ENCODE results near the gene ERC2.

The ERC2 gene

DNA sequence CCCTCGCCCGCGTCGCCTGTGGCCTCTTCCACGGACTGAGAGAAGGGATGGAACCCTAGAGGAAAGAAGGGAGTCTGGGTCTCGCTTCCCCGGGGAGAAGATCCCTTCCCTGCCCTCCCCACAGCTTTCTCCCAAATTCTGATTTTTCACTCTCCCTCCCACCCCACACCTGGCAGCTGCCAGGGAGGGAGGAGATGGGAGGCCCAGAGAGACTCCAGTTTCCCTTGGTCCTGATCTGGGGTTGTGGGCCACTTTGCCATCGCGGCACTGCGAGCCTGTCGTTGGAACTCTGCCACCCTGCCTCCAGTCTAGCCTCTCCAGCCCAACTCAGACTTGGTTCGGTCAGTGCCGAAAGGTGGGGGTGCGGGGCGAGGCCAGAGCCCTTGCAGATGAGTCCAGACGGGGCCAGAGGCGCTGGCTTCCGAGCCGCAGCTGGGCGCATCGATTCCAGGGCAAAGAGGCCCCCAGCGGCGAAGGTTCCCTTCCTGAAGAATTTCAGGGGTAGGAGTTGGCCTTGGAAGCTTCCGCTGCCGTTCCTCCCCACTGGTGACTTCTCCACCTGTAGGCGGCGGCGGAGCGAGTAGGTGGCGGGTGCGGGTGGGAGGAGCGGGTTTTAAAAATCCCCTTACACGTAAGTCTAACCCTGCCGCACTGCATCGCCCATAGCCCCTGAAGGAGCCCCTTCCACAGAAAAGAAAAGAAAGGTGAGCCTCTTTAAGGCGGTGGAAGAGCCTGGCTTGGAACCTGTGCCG is 986.3 kb downstream of the ERC2 start:
- Mint-ChIP-seq H3K36me3 (ENCODE audit: low read depth) (no peaks in the 10 kb centered on the region), H3K4me3 (no peak overlapping the region), H3K27ac (no peak overlapping the region), H3K9me3 (no peaks in the 10 kb centered on the region), H3K4me1 (peaks cover 12% of the 10 kb centered on the region), H3K27me3 (peaks cover 69% of the 10 kb centered on the region)
- DNase-seq (no peak), ATAC-seq (no peak)

DNA sequence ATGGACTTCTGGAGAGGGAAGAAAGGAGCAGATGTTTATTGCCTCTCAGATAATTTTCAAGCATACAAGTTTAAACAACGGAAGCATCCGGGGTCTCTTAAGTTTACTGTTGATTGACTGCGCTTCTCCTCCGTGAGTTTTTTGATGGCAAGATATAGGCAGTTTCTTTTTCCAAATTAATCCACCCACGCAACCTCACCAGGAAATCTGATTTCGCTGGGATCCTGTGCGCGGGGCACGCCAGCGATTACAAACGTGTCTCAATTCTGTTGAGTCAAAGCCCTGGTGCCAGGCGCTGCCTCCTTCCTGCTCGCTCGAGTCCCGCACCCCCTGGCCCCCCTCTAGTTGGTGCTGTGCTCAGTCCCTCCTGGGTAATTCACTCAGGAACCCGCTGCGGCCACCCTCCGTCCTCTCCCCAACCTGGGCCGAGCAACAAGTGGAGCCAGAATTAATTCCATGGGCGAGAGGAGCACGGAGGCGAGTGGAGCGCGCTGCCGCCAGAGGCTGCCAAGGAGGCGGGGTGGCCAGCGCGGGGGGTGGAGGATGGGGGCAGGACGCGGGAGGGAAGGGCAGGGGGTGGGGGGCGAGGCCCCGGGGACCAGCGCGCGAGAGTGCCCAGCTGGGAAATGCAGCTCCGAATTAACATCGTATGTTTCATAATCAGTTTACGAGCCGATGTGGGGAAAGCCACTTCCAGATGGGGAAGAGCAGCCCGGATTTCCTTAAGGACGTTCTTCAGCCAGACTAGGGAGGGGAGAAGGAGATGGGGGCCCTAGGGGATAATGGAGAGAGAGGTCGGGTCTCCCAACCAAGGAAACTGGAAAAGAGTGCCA is 987.1 kb downstream of the ERC2 start:
- H3K27me3 Mint-ChIP-seq: peaks cover 63% of the 10 kb centered on the region

DNA sequence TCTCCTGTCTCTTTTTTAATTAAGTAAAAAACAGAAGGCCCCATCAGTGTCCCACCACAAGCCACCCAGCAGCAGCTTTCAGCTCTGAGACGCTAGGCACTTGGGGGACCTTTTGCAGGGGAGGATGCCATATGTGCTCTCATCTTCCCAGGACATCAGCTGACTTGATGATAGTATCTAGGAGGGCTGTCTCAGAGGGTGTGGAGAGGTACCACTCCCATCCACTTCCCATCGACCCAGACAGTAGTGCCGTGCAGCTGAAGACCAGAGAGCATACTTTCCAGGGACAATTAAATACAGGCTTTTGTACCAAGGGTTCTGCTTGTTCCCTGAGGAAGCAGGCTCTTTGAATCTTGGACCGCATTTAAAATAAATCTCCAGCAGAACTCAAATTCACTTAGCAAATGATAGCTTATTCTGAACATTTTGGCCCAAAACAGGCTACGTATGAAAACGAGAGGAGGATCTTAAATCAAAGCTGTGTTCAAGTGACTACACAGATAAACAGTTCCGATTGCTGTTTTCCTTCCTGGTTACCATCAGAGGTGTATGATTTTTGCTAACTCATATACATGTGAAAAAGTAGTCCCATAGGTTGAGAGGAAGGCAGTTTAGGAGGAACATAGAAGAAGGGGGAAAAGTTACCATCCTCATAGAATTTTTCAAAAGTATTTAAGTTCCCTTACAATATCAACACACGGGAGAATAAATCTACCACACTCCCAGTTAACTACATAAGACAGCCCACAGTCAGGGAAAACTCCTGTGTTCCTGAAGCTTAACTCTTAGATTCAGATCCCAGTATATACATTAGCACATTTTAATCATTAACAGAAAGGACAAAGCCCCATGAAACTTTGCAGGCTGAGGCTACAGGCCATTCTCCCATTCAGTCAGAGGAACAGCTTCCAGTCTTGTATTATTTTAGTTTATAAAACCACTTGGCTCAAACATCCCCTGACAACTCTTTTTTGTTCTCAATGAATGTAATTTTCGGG is 990.7 kb downstream of the ERC2 start:
- no peaks in the 10 kb centered on the region for H3K36me3 Mint-ChIP-seq (ENCODE audit: low read depth)
- H3K9me3 Mint-ChIP-seq: no peaks in the 10 kb centered on the region
- no peak overlapping the region for H3K27ac Mint-ChIP-seq
- no peak for DNase-seq
- H3K4me1 Mint-ChIP-seq: no peaks in the 10 kb centered on the region
- H3K27me3 Mint-ChIP-seq: peaks cover 37% of the 10 kb centered on the region
- H3K4me3 Mint-ChIP-seq: no peak overlapping the region
- ATAC-seq: no peak

More for the DNA sequence above, 987.1 kb downstream of the ERC2 start:
- DNase-seq (no peak), ATAC-seq (no peak)
- Mint-ChIP-seq H3K27ac (no peak overlapping the region), H3K4me3 (no peak overlapping the region), H3K4me1 (peaks cover 8% of the 10 kb centered on the region), H3K9me3 (no peaks in the 10 kb centered on the region), H3K36me3 (ENCODE audit: low read depth) (no peaks in the 10 kb centered on the region)

DNA sequence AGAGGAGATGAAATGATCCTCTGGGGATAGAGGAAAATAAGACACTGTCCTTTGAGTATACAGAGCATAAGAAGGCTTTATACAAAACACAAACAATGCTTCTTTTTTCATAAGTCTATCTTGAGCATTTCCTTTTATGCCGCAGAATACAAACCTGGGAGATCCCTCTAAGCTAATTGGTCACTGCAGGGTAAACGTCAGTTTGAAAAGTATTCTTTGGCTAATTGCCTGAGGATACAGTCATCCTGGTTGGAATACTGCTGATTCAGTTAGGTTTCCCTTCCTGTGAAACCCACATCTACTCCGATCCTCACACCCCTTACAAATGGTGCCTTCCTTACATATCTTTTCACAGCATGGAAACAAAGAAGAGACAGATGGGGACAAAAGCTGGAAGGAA is 991.8 kb downstream of the ERC2 start:
- Mint-ChIP-seq H3K27me3 (peaks cover 30% of the 10 kb centered on the region), H3K27ac (no peak overlapping the region), H3K9me3 (no peaks in the 10 kb centered on the region), H3K4me1 (no peaks in the 10 kb centered on the region), H3K36me3 (ENCODE audit: low read depth) (no peaks in the 10 kb centered on the region), H3K4me3 (no peak overlapping the region)
- no peak for DNase-seq
- ATAC-seq: no peak

GRCh38 chr3:55474213-55474632 is 994.0 kb downstream of the ERC2 start:
- DNase-seq (no peak), ATAC-seq (no peak)
- H3K4me3 Mint-ChIP-seq: no peak overlapping the region
- H3K36me3 Mint-ChIP-seq (ENCODE audit: low read depth): no peaks in the 10 kb centered on the region
- H3K27me3 Mint-ChIP-seq: peaks cover 12% of the 10 kb centered on the region
- no peaks in the 10 kb centered on the region for H3K4me1 Mint-ChIP-seq
- no peaks in the 10 kb centered on the region for H3K9me3 Mint-ChIP-seq
- H3K27ac Mint-ChIP-seq: no peak overlapping the region

- Mint-ChIP-seq H3K27ac (no peak overlapping the region), H3K27me3 (peaks cover 12% of the 10 kb centered on the region)
Observed at GRCh38 chr3:55473788-55474187, 994.5 kb downstream of the ERC2 start.

GRCh38 chr3:55471522-55472280 is 996.6 kb downstream of the ERC2 start:
- Mint-ChIP-seq H3K4me3 (no peak overlapping the region), H3K36me3 (ENCODE audit: low read depth) (no peaks in the 10 kb centered on the region), H3K27ac (no peak overlapping the region), H3K27me3 (peaks cover 7% of the 10 kb centered on the region), H3K4me1 (no peaks in the 10 kb centered on the region), H3K9me3 (no peaks in the 10 kb centered on the region)
- ATAC-seq (no peak), DNase-seq (no peak)

More at GRCh38 chr3:55473788-55474187, 994.5 kb downstream of the ERC2 start:
- H3K4me3 Mint-ChIP-seq: no peak overlapping the region
- no peaks in the 10 kb centered on the region for H3K36me3 Mint-ChIP-seq (ENCODE audit: low read depth)
- no peaks in the 10 kb centered on the region for H3K4me1 Mint-ChIP-seq
- no peaks in the 10 kb centered on the region for H3K9me3 Mint-ChIP-seq
- ATAC-seq (no peak), DNase-seq (no peak)

- Mint-ChIP-seq H3K36me3 (ENCODE audit: low read depth) (no peaks in the 10 kb centered on the region), H3K4me3 (no peak overlapping the region), H3K9me3 (no peaks in the 10 kb centered on the region), H3K4me1 (no peaks in the 10 kb centered on the region), H3K27ac (no peak overlapping the region), H3K27me3 (peaks cover 7% of the 10 kb centered on the region)
- DNase-seq (no peak), ATAC-seq (no peak)
Observed at GRCh38 chr3:55471084-55471483, 997.2 kb downstream of the ERC2 start.

GRCh38 chr3:55469957-55470526 is 998.2 kb downstream of the ERC2 start:
- Mint-ChIP-seq H3K4me3 (no peak overlapping the region), H3K4me1 (no peaks in the 10 kb centered on the region), H3K9me3 (no peaks in the 10 kb centered on the region), H3K36me3 (ENCODE audit: low read depth) (no peaks in the 10 kb centered on the region), H3K27ac (no peak overlapping the region), H3K27me3 (peaks cover 7% of the 10 kb centered on the region)
- DNase-seq (no peak), ATAC-seq (no peak)

GRCh38 chr3:55468251-55468650 is 1000.0 kb downstream of the ERC2 start:
- Mint-ChIP-seq H3K4me1 (no peaks in the 10 kb centered on the region), H3K4me3 (no peak overlapping the region), H3K36me3 (ENCODE audit: low read depth) (no peaks in the 10 kb centered on the region), H3K27me3 (peaks cover 4% of the 10 kb centered on the region), H3K9me3 (no peaks in the 10 kb centered on the region), H3K27ac (no peak overlapping the region)
- ATAC-seq: no peak
- no peak for DNase-seq

- Mint-ChIP-seq H3K27ac (no peak overlapping the region), H3K4me1 (no peaks in the 10 kb centered on the region), H3K27me3 (peaks cover 1% of the 10 kb centered on the region), H3K4me3 (no peak overlapping the region), H3K9me3 (peaks cover 3% of the 10 kb centered on the region), H3K36me3 (ENCODE audit: low read depth) (no peaks in the 10 kb centered on the region)
- DNase-seq: no peak
- ATAC-seq: no peak
Observed at GRCh38 chr3:55467099-55467498, 1001.2 kb downstream of the ERC2 start.

- Mint-ChIP-seq H3K4me3 (no peak overlapping the region), H3K9me3 (peaks cover 3% of the 10 kb centered on the region), H3K27ac (no peak overlapping the region), H3K27me3 (peaks cover 1% of the 10 kb centered on the region), H3K4me1 (no peaks in the 10 kb centered on the region), H3K36me3 (ENCODE audit: low read depth) (no peaks in the 10 kb centered on the region)
- no peak for ATAC-seq
- no peak for DNase-seq
Observed at GRCh38 chr3:55466526-55466925, 1001.7 kb downstream of the ERC2 start.

- Mint-ChIP-seq H3K9me3 (peaks cover 3% of the 10 kb centered on the region), H3K27ac (no peak overlapping the region)
- no peak for DNase-seq
Observed at GRCh38 chr3:55461896-55462295, 1006.4 kb downstream of the ERC2 start.

More at GRCh38 chr3:55461896-55462295, 1006.4 kb downstream of the ERC2 start:
- no peaks in the 10 kb centered on the region for H3K36me3 Mint-ChIP-seq (ENCODE audit: low read depth)
- ATAC-seq: no peak
- H3K27me3 Mint-ChIP-seq: no peaks in the 10 kb centered on the region
- no peaks in the 10 kb centered on the region for H3K4me1 Mint-ChIP-seq
- H3K4me3 Mint-ChIP-seq: no peak overlapping the region

Data from activated naive CD8-positive, alpha-beta T cell treated with anti-CD3 and anti-CD28 coated beads, Interleukin-2, amount 50 U/mL, for 24 hours (primary cell).